Measurements from ENCODE around the gene COL6A1.

COL6A1 gene

GRCh38 chr21:45947716-45948255 lies 33.8 kb upstream of the COL6A1 start:
- Histone ChIP-seq H2BK120ac (ENCODE audit: insufficient read depth, low read length, poor library complexity) (no peak overlapping the region), H3K27ac (ENCODE audit: low read depth, low read length) (no peak overlapping the region), H3K27me3 (ENCODE audit: insufficient read depth, low read length) (no peaks in the 10 kb centered on the region), H3K9me3 (ENCODE audit: insufficient read depth, low read depth, low read length) (peaks cover 9% of the 10 kb centered on the region), H3K23ac (ENCODE audit: low read length) (no peak overlapping the region), H3K14ac (ENCODE audit: low read length) (no peak overlapping the region), H4K91ac (ENCODE audit: low read depth, low read length) (no peak overlapping the region), H3K4me2 (ENCODE audit: low read length) (no peak overlapping the region), H3K79me2 (ENCODE audit: control insufficient read depth, insufficient read depth, low read length, poor library complexity) (no peaks in the 10 kb centered on the region), H3K9ac (ENCODE audit: low read length) (no peak overlapping the region), H2AK5ac (ENCODE audit: low read length) (no peak overlapping the region), H2AFZ (ENCODE audit: insufficient read depth, low read length, poor library complexity) (no peak overlapping the region), H3K18ac (ENCODE audit: low read length) (no peak overlapping the region), H3K79me1 (ENCODE audit: low read length) (no peaks in the 10 kb centered on the region), H4K8ac (ENCODE audit: low read depth, low read length) (no peak overlapping the region), H3K4me3 (ENCODE audit: low read depth, low read length) (no peak overlapping the region), H3K4ac (ENCODE audit: low read depth, low read length) (no peak overlapping the region), H4K12ac (ENCODE audit: low read depth, low read length) (no peak overlapping the region), H3K4me1 (ENCODE audit: control insufficient read depth in 1 of 2, insufficient read depth in 2 of 2, low read length in 2 of 2) (no peaks in the 10 kb centered on the region), H3K36me3 (ENCODE audit: control insufficient read depth in 1 of 2, insufficient read depth in 2 of 2, low read length in 2 of 2) (no peaks in the 10 kb centered on the region), H2BK12ac (ENCODE audit: low read length) (no peak overlapping the region), H2BK5ac (ENCODE audit: low read depth, low read length, poor library complexity) (no peak overlapping the region)
- WGBS (ENCODE audit: extremely low coverage, insufficient coverage, insufficient read length) = no CpG with 5 or more reads among the region's 16 CpGs
- no peak for DNase-seq

GRCh38 chr21:45948576-45949141 lies 32.9 kb upstream of the COL6A1 start:
- Histone ChIP-seq H3K18ac (ENCODE audit: low read length) (no peak overlapping the region), H3K9me3 (ENCODE audit: insufficient read depth, low read depth, low read length) (peaks cover 9% of the 10 kb centered on the region), H4K12ac (ENCODE audit: low read depth, low read length) (no peak overlapping the region), H3K79me2 (ENCODE audit: control insufficient read depth, insufficient read depth, low read length, poor library complexity) (no peaks in the 10 kb centered on the region), H2AFZ (ENCODE audit: insufficient read depth, low read length, poor library complexity) (no peak overlapping the region), H3K4me3 (ENCODE audit: low read depth, low read length) (no peak overlapping the region), H3K4me2 (ENCODE audit: low read length) (no peak overlapping the region), H3K4me1 (ENCODE audit: control insufficient read depth in 1 of 2, insufficient read depth in 2 of 2, low read length in 2 of 2) (no peaks in the 10 kb centered on the region), H3K79me1 (ENCODE audit: low read length) (no peaks in the 10 kb centered on the region), H3K36me3 (ENCODE audit: control insufficient read depth in 1 of 2, insufficient read depth in 2 of 2, low read length in 2 of 2) (no peaks in the 10 kb centered on the region), H3K4ac (ENCODE audit: low read depth, low read length) (no peak overlapping the region), H3K23ac (ENCODE audit: low read length) (no peak overlapping the region), H2BK12ac (ENCODE audit: low read length) (no peak overlapping the region), H3K9ac (ENCODE audit: low read length) (no peak overlapping the region), H2BK120ac (ENCODE audit: insufficient read depth, low read length, poor library complexity) (no peak overlapping the region), H3K14ac (ENCODE audit: low read length) (no peak overlapping the region), H3K27me3 (ENCODE audit: insufficient read depth, low read length) (no peaks in the 10 kb centered on the region), H4K91ac (ENCODE audit: low read depth, low read length) (no peak overlapping the region), H4K8ac (ENCODE audit: low read depth, low read length) (no peak overlapping the region), H2BK5ac (ENCODE audit: low read depth, low read length, poor library complexity) (no peak overlapping the region), H2AK5ac (ENCODE audit: low read length) (no peak overlapping the region), H3K27ac (ENCODE audit: low read depth, low read length) (no peak overlapping the region)
- DNase-seq = no peak
- no CpG with 5 or more reads among the region's 29 CpGs for WGBS (ENCODE audit: extremely low coverage, insufficient coverage, insufficient read length)

- no peaks in the 10 kb centered on the region for H3K79me2 ChIP-seq (ENCODE audit: control insufficient read depth, insufficient read depth, low read length, poor library complexity)
- H3K18ac ChIP-seq (ENCODE audit: low read length) = no peak overlapping the region
- H3K27ac ChIP-seq (ENCODE audit: low read depth, low read length) = no peak overlapping the region
- no peak overlapping the region for H2AK5ac ChIP-seq (ENCODE audit: low read length)
- no peak overlapping the region for H2AFZ ChIP-seq (ENCODE audit: insufficient read depth, low read length, poor library complexity)
- no peaks in the 10 kb centered on the region for H3K27me3 ChIP-seq (ENCODE audit: insufficient read depth, low read length)
- no peak for DNase-seq
- H3K4me1 ChIP-seq (ENCODE audit: control insufficient read depth in 1 of 2, insufficient read depth in 2 of 2, low read length in 2 of 2) = no peaks in the 10 kb centered on the region
- no peak overlapping the region for H2BK12ac ChIP-seq (ENCODE audit: low read length)
- no peak overlapping the region for H2BK5ac ChIP-seq (ENCODE audit: low read depth, low read length, poor library complexity)
- no peak overlapping the region for H3K4me2 ChIP-seq (ENCODE audit: low read length)
- no peak overlapping the region for H4K8ac ChIP-seq (ENCODE audit: low read depth, low read length)
- H3K9me3 ChIP-seq (ENCODE audit: insufficient read depth, low read depth, low read length) = peaks cover 6% of the 10 kb centered on the region
- no peak overlapping the region for H3K4ac ChIP-seq (ENCODE audit: low read depth, low read length)
- H3K4me3 ChIP-seq (ENCODE audit: low read depth, low read length) = no peak overlapping the region
- no peaks in the 10 kb centered on the region for H3K79me1 ChIP-seq (ENCODE audit: low read length)
- no peak overlapping the region for H3K14ac ChIP-seq (ENCODE audit: low read length)
- no peak overlapping the region for H4K12ac ChIP-seq (ENCODE audit: low read depth, low read length)
- no peak overlapping the region for H3K23ac ChIP-seq (ENCODE audit: low read length)
- H2BK120ac ChIP-seq (ENCODE audit: insufficient read depth, low read length, poor library complexity) = no peak overlapping the region
- H3K36me3 ChIP-seq (ENCODE audit: control insufficient read depth in 1 of 2, insufficient read depth in 2 of 2, low read length in 2 of 2) = no peaks in the 10 kb centered on the region
- H4K91ac ChIP-seq (ENCODE audit: low read depth, low read length) = no peak overlapping the region
- no peak overlapping the region for H3K9ac ChIP-seq (ENCODE audit: low read length)
- WGBS (ENCODE audit: extremely low coverage, insufficient coverage, insufficient read length) = no CpG with 5 or more reads among the region's 35 CpGs
These were observed 31.4 kb upstream of the COL6A1 start for GRCh38 chr21:45949928-45950739.

- Histone ChIP-seq H3K4me2 (ENCODE audit: low read length) (no peak overlapping the region), H3K9me3 (ENCODE audit: insufficient read depth, low read depth, low read length) (peaks cover 6% of the 10 kb centered on the region), H3K36me3 (ENCODE audit: control insufficient read depth in 1 of 2, insufficient read depth in 2 of 2, low read length in 2 of 2) (no peaks in the 10 kb centered on the region), H4K91ac (ENCODE audit: low read depth, low read length) (no peak overlapping the region), H2AFZ (ENCODE audit: insufficient read depth, low read length, poor library complexity) (no peak overlapping the region), H2BK120ac (ENCODE audit: insufficient read depth, low read length, poor library complexity) (no peak overlapping the region), H3K79me2 (ENCODE audit: control insufficient read depth, insufficient read depth, low read length, poor library complexity) (no peaks in the 10 kb centered on the region), H3K4ac (ENCODE audit: low read depth, low read length) (no peak overlapping the region), H3K27me3 (ENCODE audit: insufficient read depth, low read length) (no peaks in the 10 kb centered on the region), H3K4me1 (ENCODE audit: control insufficient read depth in 1 of 2, insufficient read depth in 2 of 2, low read length in 2 of 2) (no peaks in the 10 kb centered on the region), H2AK5ac (ENCODE audit: low read length) (no peak overlapping the region), H3K4me3 (ENCODE audit: low read depth, low read length) (no peak overlapping the region), H4K8ac (ENCODE audit: low read depth, low read length) (no peak overlapping the region), H3K18ac (ENCODE audit: low read length) (no peak overlapping the region), H3K23ac (ENCODE audit: low read length) (no peak overlapping the region), H2BK12ac (ENCODE audit: low read length) (no peak overlapping the region), H3K9ac (ENCODE audit: low read length) (no peak overlapping the region), H3K14ac (ENCODE audit: low read length) (no peak overlapping the region), H3K79me1 (ENCODE audit: low read length) (no peaks in the 10 kb centered on the region), H2BK5ac (ENCODE audit: low read depth, low read length, poor library complexity) (no peak overlapping the region), H4K12ac (ENCODE audit: low read depth, low read length) (no peak overlapping the region), H3K27ac (ENCODE audit: low read depth, low read length) (no peak overlapping the region)
- DNase-seq = peak in 1 of 2 donors; percentile 8
- WGBS (ENCODE audit: extremely low coverage, insufficient coverage, insufficient read length) = no CpG with 5 or more reads among the region's 21 CpGs
These were observed 30.6 kb upstream of the COL6A1 start for GRCh38 chr21:45950740-45951515.

Measured in trophoblast cell (in vitro differentiated cells and primary cell).